DOHH2 (cell line): ENCODE data around the gene EFCAB5.

ENCODE experiments used
- H3F3A ChIP-seq: fragments of 200-600 bp; sonication (generic), shearing (Covaris generic); 2 replicates; pipeline ENCODE4 v1.6.0; 2016; ENCODE audit warnings: antibody characterized with exemption, mild to moderate bottlenecking; ENCODE audit not compliant: control insufficient read depth, insufficient read depth
- H3K27ac ChIP-seq: fragments of 200-600 bp; sonication (generic); 2 replicates; pipeline ENCODE4 v1.5.1; 2014; ENCODE audit warnings: low read depth, mild to moderate bottlenecking, low read length, moderate library complexity
- H3K27me3 ChIP-seq: fragments of 200-600 bp; sonication (generic); 2 replicates; pipeline ENCODE4 v1.6.1; 2014; ENCODE audit warnings: mild to moderate bottlenecking, low read length, mixed read lengths; ENCODE audit not compliant: control insufficient read depth
- H3K36me3 ChIP-seq: fragments of 200-600 bp; sonication (generic); 2 replicates; pipeline ENCODE4 v1.6.1; 2014; ENCODE audit warnings: mild to moderate bottlenecking, low read length, moderate library complexity, mixed read lengths; ENCODE audit not compliant: control insufficient read depth
- H3K4me1 ChIP-seq: fragments of 200-600 bp; sonication (generic); 2 replicates; pipeline ENCODE4 v1.6.1; 2014; ENCODE audit warnings: mild to moderate bottlenecking, low read length, mixed read lengths; ENCODE audit not compliant: control insufficient read depth
- H3K4me2 ChIP-seq: fragments of 200-600 bp; sonication (generic); 2 replicates; pipeline ENCODE4 v1.6.0; 2014; ENCODE audit warnings: mild to moderate bottlenecking, low read length, moderate library complexity
- H3K4me3 ChIP-seq: fragments of 200-600 bp; sonication (generic); 2 replicates; pipeline ENCODE4 v1.5.1; 2014; ENCODE audit warnings: mild to moderate bottlenecking, low read length, mixed read lengths
- H3K79me2 ChIP-seq: fragments of 200-600 bp; sonication (generic); 2 replicates; pipeline ENCODE4 v1.6.1; 2014; ENCODE audit warnings: mild to moderate bottlenecking, low read length, mixed read lengths; ENCODE audit not compliant: control insufficient read depth
- H3K9me2 ChIP-seq: fragments of 200-600 bp; sonication (generic); replicated peaks from 2 replicates; pipeline ENCODE4 v1.6.1; 2014; ENCODE audit warnings: mild to moderate bottlenecking, low read length, mixed read lengths; ENCODE audit not compliant: control insufficient read depth
- H3K9me3 ChIP-seq: fragments of 200-600 bp; sonication (generic); 2 replicates; pipeline ENCODE4 v1.6.1; 2014; ENCODE audit warnings: antibody characterized with exemption, low read length, mixed read lengths; ENCODE audit not compliant: control insufficient read depth, insufficient read depth
- H4K20me1 ChIP-seq: fragments of 200-600 bp; sonication (generic); 2 replicates; pipeline ENCODE4 v1.6.0; 2014; ENCODE audit warnings: low read depth, mild to moderate bottlenecking, antibody characterized with exemption, low read length, moderate library complexity; ENCODE audit not compliant: control insufficient read depth, insufficient read depth
- EZH2phosphoT487 ChIP-seq: fragments of 200-600 bp; sonication (generic); IDR thresholded peaks from 2 replicates; pipeline ENCODE4 v1.6.1; 2017; ENCODE audit warnings: borderline replicate concordance, mild to moderate bottlenecking, antibody characterized with exemption, low read length, moderate library complexity, mixed read lengths
- TF ChIP-seq, protein P1 (sequence below): fragments of 200-600 bp; sonication (generic); IDR thresholded peaks from one replicate; pipeline ENCODE4 v1.5.1; 2014; ENCODE audit warnings: antibody characterized with exemption, mild to moderate bottlenecking, low read depth, low read length; ENCODE audit not compliant: poor library complexity, severe bottlenecking

Gene EFCAB5

DNA sequence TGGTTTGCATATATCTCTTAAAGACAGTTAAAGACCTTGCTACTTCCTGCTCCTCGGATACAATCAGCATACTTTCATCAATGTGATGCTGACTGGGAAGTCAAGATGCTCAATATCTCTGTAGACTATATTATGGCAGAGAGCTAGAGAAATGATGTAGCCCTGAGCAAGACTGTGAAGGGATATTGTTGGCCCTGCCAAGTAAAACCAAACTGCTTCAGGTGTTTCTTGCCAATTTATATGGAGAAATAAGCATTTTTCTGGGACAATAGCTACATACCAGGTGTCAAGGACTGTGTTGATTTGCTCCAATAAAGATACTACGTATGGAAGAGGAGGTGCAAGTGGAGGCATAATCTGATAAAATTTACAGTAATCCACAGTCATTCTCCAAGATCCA lies 4.7 kb upstream of the EFCAB5 start:
- Histone ChIP-seq H3K36me3 (no peaks in the 10 kb centered on the region), H4K20me1 (no peaks in the 10 kb centered on the region), H3K27ac (no peak overlapping the region), H3K9me2 (no peaks in the 10 kb centered on the region), H3K4me1 (peaks cover 7% of the 10 kb centered on the region), H3K4me3 (no peak overlapping the region), H3K27me3 (no peaks in the 10 kb centered on the region), H3K9me3 (no peaks in the 10 kb centered on the region), H3F3A (no peaks in the 10 kb centered on the region), H3K4me2 (no peak overlapping the region), H3K79me2 (no peaks in the 10 kb centered on the region)
- TF ChIP-seq EZH2phosphoT487: no peak
- TF ChIP-seq, protein P1, sequence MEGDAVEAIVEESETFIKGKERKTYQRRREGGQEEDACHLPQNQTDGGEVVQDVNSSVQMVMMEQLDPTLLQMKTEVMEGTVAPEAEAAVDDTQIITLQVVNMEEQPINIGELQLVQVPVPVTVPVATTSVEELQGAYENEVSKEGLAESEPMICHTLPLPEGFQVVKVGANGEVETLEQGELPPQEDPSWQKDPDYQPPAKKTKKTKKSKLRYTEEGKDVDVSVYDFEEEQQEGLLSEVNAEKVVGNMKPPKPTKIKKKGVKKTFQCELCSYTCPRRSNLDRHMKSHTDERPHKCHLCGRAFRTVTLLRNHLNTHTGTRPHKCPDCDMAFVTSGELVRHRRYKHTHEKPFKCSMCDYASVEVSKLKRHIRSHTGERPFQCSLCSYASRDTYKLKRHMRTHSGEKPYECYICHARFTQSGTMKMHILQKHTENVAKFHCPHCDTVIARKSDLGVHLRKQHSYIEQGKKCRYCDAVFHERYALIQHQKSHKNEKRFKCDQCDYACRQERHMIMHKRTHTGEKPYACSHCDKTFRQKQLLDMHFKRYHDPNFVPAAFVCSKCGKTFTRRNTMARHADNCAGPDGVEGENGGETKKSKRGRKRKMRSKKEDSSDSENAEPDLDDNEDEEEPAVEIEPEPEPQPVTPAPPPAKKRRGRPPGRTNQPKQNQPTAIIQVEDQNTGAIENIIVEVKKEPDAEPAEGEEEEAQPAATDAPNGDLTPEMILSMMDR: no peak

DNA sequence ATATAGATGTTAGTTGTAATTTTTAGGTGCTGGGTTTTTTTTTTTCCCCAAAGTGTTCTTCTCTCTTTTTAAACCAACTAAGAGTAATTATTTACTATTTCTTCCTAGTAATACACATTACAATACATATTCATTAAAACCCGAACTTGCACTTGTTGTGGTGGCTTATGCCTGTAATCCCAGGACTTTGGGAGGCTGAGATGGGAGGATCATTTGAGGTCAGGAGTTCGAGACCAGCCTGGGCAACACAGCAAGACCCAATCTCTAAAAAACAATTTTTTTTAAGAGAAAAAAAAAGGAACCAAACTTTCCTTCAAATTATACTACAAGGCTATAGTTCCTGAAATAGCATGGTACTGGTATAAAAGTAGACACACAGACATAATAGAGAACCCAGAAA lies 3.8 kb downstream of the EFCAB5 start:
- H3K27ac ChIP-seq: no peak overlapping the region
- H3K79me2 ChIP-seq: no peaks in the 10 kb centered on the region
- H3K4me2 ChIP-seq: no peak overlapping the region
- no peaks in the 10 kb centered on the region for H3K9me2 ChIP-seq
- TF ChIP-seq, protein P1: no peak
- no peak for TF ChIP-seq EZH2phosphoT487
- no peaks in the 10 kb centered on the region for H3K27me3 ChIP-seq
- no peaks in the 10 kb centered on the region for H3K36me3 ChIP-seq
- no peaks in the 10 kb centered on the region for H3K9me3 ChIP-seq
- H3K4me1 ChIP-seq: peaks cover 28% of the 10 kb centered on the region
- no peak overlapping the region for H3K4me3 ChIP-seq
- no peaks in the 10 kb centered on the region for H3F3A ChIP-seq
- no peaks in the 10 kb centered on the region for H4K20me1 ChIP-seq

DNA sequence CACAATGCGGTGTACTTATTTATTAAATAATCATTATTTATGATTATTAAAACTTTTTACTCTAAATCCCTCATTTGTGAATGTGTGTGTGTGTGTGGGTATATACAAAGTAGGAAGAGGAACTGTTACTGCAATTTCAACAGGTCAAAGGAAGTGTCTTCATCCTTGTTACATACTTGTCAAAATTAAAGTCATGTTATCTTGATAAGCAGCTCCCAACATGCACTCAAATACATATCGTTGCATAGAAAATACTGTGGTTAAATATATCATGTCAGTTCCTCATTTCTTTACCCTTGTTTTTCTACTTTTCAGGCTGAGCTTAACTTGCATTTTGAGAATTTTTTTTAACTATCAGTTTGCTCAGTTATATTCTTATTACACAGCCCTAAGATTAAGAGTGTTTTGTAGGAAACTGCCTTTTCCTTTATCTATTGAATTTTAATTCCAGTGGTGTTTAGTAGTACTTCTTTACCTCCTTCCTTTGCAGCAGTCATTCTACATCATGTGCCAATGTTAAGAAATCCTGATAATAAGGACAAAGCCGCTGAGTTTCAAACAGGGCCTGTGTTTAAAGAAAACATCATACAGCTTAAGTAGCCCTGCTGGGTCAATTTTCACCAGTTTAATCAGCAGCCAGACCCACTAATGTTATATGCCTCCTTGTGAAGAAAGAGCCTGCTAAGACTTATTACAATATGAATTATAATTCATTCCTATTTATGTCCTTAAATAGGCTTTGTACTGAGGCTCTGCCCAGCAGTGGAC lies 7.2 kb downstream of the EFCAB5 start:
- no peaks in the 10 kb centered on the region for H3F3A ChIP-seq
- peak overlapping the region; percentile 50 for H3K27ac ChIP-seq
- no peaks in the 10 kb centered on the region for H4K20me1 ChIP-seq
- peaks cover 28% of the 10 kb centered on the region for H3K4me1 ChIP-seq
- peak overlapping the region; percentile 21 for H3K4me3 ChIP-seq
- no peaks in the 10 kb centered on the region for H3K36me3 ChIP-seq
- H3K79me2 ChIP-seq: no peaks in the 10 kb centered on the region
- no peaks in the 10 kb centered on the region for H3K9me3 ChIP-seq
- no peaks in the 10 kb centered on the region for H3K9me2 ChIP-seq
- peak overlapping the region; percentile 54 for H3K4me2 ChIP-seq
- H3K27me3 ChIP-seq: no peaks in the 10 kb centered on the region
- TF ChIP-seq, protein P1: no peak
- TF ChIP-seq EZH2phosphoT487: no peak
